T-helper 2 cell treated with Interferon-gamma antibody and Interleukin-4, amounts not matched to agents 5 μg/mL and 100 μg/mL, for 36 hours (primary cell): ENCODE results near the gene SPAAR.
A peak's percentile ranks its signal among the peaks of the same experiment; 100 is the strongest.
"Not testable (repeated sequence)": the region's sequence is repeated elsewhere in the genome, so short reads cannot be mapped to it uniquely, and the experiment has no call there.

ENCODE experiments used
- DNase-seq: peaks from one replicate; pipeline ENCODE4 v3.0.0; 2021; ENCODE audit warnings: low spot score
- H3K27ac Mint-ChIP-seq: one replicate; pipeline ENCODE4 v1.8.0; 2021; ENCODE audit warnings: mild to moderate bottlenecking, mixed read lengths
- H3K27me3 Mint-ChIP-seq: one replicate; pipeline ENCODE4 v1.8.0; 2021; ENCODE audit warnings: low read depth, mixed read lengths
- H3K36me3 Mint-ChIP-seq: one replicate; pipeline ENCODE4 v1.8.0; 2021; ENCODE audit warnings: low read depth, mixed read lengths
- H3K4me1 Mint-ChIP-seq: one replicate; pipeline ENCODE4 v1.8.0; 2021; ENCODE audit warnings: low read depth, mixed read lengths
- H3K4me3 Mint-ChIP-seq: one replicate; pipeline ENCODE4 v1.8.0; 2022; ENCODE audit warnings: mild to moderate bottlenecking, moderate library complexity, mixed read lengths
- H3K9me3 Mint-ChIP-seq: one replicate; pipeline ENCODE4 v1.8.0; 2021; ENCODE audit warnings: mixed read lengths

Gene SPAAR

GRCh38 chr9:35923927-35924763, 14.9 kb downstream of the SPAAR start:
- Mint-ChIP-seq H3K27ac (no peak overlapping the region), H3K4me1 (peaks cover 2% of the 10 kb centered on the region), H3K9me3 (no peaks in the 10 kb centered on the region), H3K36me3 (no peaks in the 10 kb centered on the region), H3K4me3 (no peak overlapping the region), H3K27me3 (peaks cover 16% of the 10 kb centered on the region)
- DNase-seq, result peak; percentile 60

GRCh38 chr9:35928591-35929452, 19.5 kb downstream of the SPAAR start:
- Mint-ChIP-seq H3K4me3 (no peak overlapping the region), H3K27me3 (peaks cover 32% of the 10 kb centered on the region), H3K27ac (no peak overlapping the region), H3K36me3 (no peaks in the 10 kb centered on the region), H3K4me1 (peaks cover 14% of the 10 kb centered on the region), H3K9me3 (no peaks in the 10 kb centered on the region)
- DNase-seq, result no peak

- Mint-ChIP-seq H3K36me3 (no peaks in the 10 kb centered on the region), H3K27me3 (peaks cover 31% of the 10 kb centered on the region), H3K27ac (no peak overlapping the region), H3K9me3 (no peaks in the 10 kb centered on the region), H3K4me1 (peaks cover 15% of the 10 kb centered on the region), H3K4me3 (no peak overlapping the region)
- no peak for DNase-seq
These were observed 20.1 kb downstream of the SPAAR start for GRCh38 chr9:35929453-35929718.

- Mint-ChIP-seq H3K27ac (no peak overlapping the region), H3K9me3 (no peaks in the 10 kb centered on the region), H3K4me1 (peaks cover 15% of the 10 kb centered on the region), H3K27me3 (peaks cover 31% of the 10 kb centered on the region), H3K36me3 (no peaks in the 10 kb centered on the region), H3K4me3 (no peak overlapping the region)
- no peak for DNase-seq
These were observed 21.2 kb downstream of the SPAAR start for GRCh38 chr9:35930521-35930920.

- no peak for DNase-seq
- Mint-ChIP-seq H3K27me3 (peaks cover 31% of the 10 kb centered on the region), H3K9me3 (no peaks in the 10 kb centered on the region), H3K4me3 (no peak overlapping the region), H3K4me1 (peaks cover 15% of the 10 kb centered on the region), H3K27ac (no peak overlapping the region), H3K36me3 (no peaks in the 10 kb centered on the region)
These were observed 21.7 kb downstream of the SPAAR start for GRCh38 chr9:35930989-35931388.

- Mint-ChIP-seq H3K4me1 (peaks cover 19% of the 10 kb centered on the region), H3K4me3 (peak overlapping the region; percentile 37), H3K27ac (no peak overlapping the region)
These were observed 23.4 kb downstream of the SPAAR start for GRCh38 chr9:35932735-35933134.

GRCh38 chr9:35933550-35934067, 24.3 kb downstream of the SPAAR start:
- Mint-ChIP-seq H3K27me3 (peaks cover 18% of the 10 kb centered on the region), H3K4me1 (peaks cover 20% of the 10 kb centered on the region), H3K4me3 (peak overlapping the region; percentile 41), H3K9me3 (peaks cover 9% of the 10 kb centered on the region), H3K27ac (no peak overlapping the region), H3K36me3 (peaks cover 4% of the 10 kb centered on the region)
- DNase-seq, result no peak

More at GRCh38 chr9:35932735-35933134, 23.4 kb downstream of the SPAAR start:
- H3K9me3 Mint-ChIP-seq, result peaks cover 9% of the 10 kb centered on the region
- peaks cover 4% of the 10 kb centered on the region for H3K36me3 Mint-ChIP-seq
- DNase-seq, result no peak
- H3K27me3 Mint-ChIP-seq, result peaks cover 18% of the 10 kb centered on the region

GRCh38 chr9:35934069-35934468, 24.8 kb downstream of the SPAAR start:
- not testable (repeated sequence) for H3K9me3 Mint-ChIP-seq, H3K36me3 Mint-ChIP-seq, DNase-seq, H3K27ac Mint-ChIP-seq
- H3K4me1 Mint-ChIP-seq, result peaks cover 22% of the 10 kb centered on the region
- peaks cover 17% of the 10 kb centered on the region for H3K27me3 Mint-ChIP-seq
- peak overlapping the region; percentile 41 for H3K4me3 Mint-ChIP-seq

GRCh38 chr9:35935261-35935660, 26.0 kb downstream of the SPAAR start:
- Mint-ChIP-seq H3K36me3 (peaks cover 4% of the 10 kb centered on the region), H3K27ac (no peak overlapping the region), H3K9me3 (peaks cover 9% of the 10 kb centered on the region), H3K4me3 (no peak overlapping the region), H3K4me1 (peaks cover 31% of the 10 kb centered on the region), H3K27me3 (peaks cover 9% of the 10 kb centered on the region)
- DNase-seq, result no peak

- no peak overlapping the region for H3K27ac Mint-ChIP-seq
- peaks cover 9% of the 10 kb centered on the region for H3K9me3 Mint-ChIP-seq
- H3K4me3 Mint-ChIP-seq, result no peak overlapping the region
- no peak for DNase-seq
- H3K27me3 Mint-ChIP-seq, result peaks cover 8% of the 10 kb centered on the region
- peaks cover 38% of the 10 kb centered on the region for H3K4me1 Mint-ChIP-seq
- peaks cover 4% of the 10 kb centered on the region for H3K36me3 Mint-ChIP-seq
These were observed 26.6 kb downstream of the SPAAR start for GRCh38 chr9:35935755-35936509.

- Mint-ChIP-seq H3K4me1 (peaks cover 45% of the 10 kb centered on the region), H3K36me3 (peaks cover 4% of the 10 kb centered on the region), H3K4me3 (no peak overlapping the region), H3K27ac (no peak overlapping the region), H3K9me3 (peaks cover 9% of the 10 kb centered on the region), H3K27me3 (peaks cover 3% of the 10 kb centered on the region)
- DNase-seq, result no peak
These were observed 27.9 kb downstream of the SPAAR start for GRCh38 chr9:35937227-35937626.

- Mint-ChIP-seq H3K9me3 (peaks cover 9% of the 10 kb centered on the region), H3K27me3 (peaks cover 1% of the 10 kb centered on the region), H3K4me3 (no peak overlapping the region), H3K36me3 (peaks cover 4% of the 10 kb centered on the region), H3K27ac (no peak overlapping the region), H3K4me1 (peaks cover 34% of the 10 kb centered on the region)
- no peak for DNase-seq
These were observed 29.4 kb downstream of the SPAAR start for GRCh38 chr9:35938474-35939356.

GRCh38 chr9:35939679-35940250, 30.5 kb downstream of the SPAAR start:
- H3K4me1 Mint-ChIP-seq, result peaks cover 30% of the 10 kb centered on the region

More at GRCh38 chr9:35939679-35940250, 30.5 kb downstream of the SPAAR start:
- no peak for DNase-seq
- Mint-ChIP-seq H3K9me3 (peaks cover 9% of the 10 kb centered on the region), H3K4me3 (no peak overlapping the region), H3K36me3 (peaks cover 4% of the 10 kb centered on the region), H3K27ac (no peak overlapping the region), H3K27me3 (peaks cover 1% of the 10 kb centered on the region)
